Ishikawa (cell line): Measurements from ENCODE around the gene PCSK1.

Source experiments
- CEBPB ChIP-seq: IDR thresholded peaks from 2 replicates; pipeline ENCODE4 v1.6.1; 2012
- CREB1 ChIP-seq: IDR thresholded peaks from 2 replicates; pipeline ENCODE4 v1.6.1; 2012; ENCODE audit warnings: low read depth
- EGR1 ChIP-seq: IDR thresholded peaks from 2 replicates; pipeline ENCODE4 v1.6.1; 2012
- EP300 ChIP-seq: IDR thresholded peaks from 2 replicates; pipeline ENCODE4 v1.6.1; 2012; ENCODE audit warnings: borderline replicate concordance
- FOXM1 ChIP-seq: IDR thresholded peaks from 2 replicates; pipeline ENCODE4 v1.6.1; 2012; ENCODE audit warnings: low read depth, borderline replicate concordance
- MAX ChIP-seq: IDR thresholded peaks from 2 replicates; pipeline ENCODE4 v1.6.1; 2012
- NFIC ChIP-seq: IDR thresholded peaks from 2 replicates; pipeline ENCODE4 v1.6.1; 2012
- RAD21 ChIP-seq: IDR thresholded peaks from 2 replicates; pipeline ENCODE4 v1.6.1; 2012; ENCODE audit warnings: low read depth
- REST ChIP-seq: IDR thresholded peaks from 2 replicates; pipeline ENCODE4 v1.6.1; 2012; ENCODE audit warnings: low read depth, mild to moderate bottlenecking
- TAF1 ChIP-seq: IDR thresholded peaks from 2 replicates; pipeline ENCODE4 v1.6.1; 2012; ENCODE audit warnings: low read depth, mild to moderate bottlenecking
- TCF12 ChIP-seq: IDR thresholded peaks from 2 replicates; pipeline ENCODE4 v1.6.1; 2012; ENCODE audit warnings: low read depth
- TEAD4 ChIP-seq: IDR thresholded peaks from 2 replicates; pipeline ENCODE4 v1.6.1; 2012
- USF1 ChIP-seq: IDR thresholded peaks from 2 replicates; pipeline ENCODE4 v1.6.1; 2012
- YY1 ChIP-seq: IDR thresholded peaks from 2 replicates; pipeline ENCODE4 v1.6.1; 2012; ENCODE audit warnings: low read depth
- ZBTB7A ChIP-seq: IDR thresholded peaks from 2 replicates; pipeline ENCODE4 v1.6.1; 2012; ENCODE audit warnings: low read depth

Gene PCSK1

GRCh38 chr5:96473155-96473554, 40.1 kb upstream of the PCSK1 start:
- no peak for TF ChIP-seq TCF12
- TF ChIP-seq ZBTB7A: no peak
- no peak for TF ChIP-seq CEBPB
- TF ChIP-seq NFIC: no peak
- no peak for TF ChIP-seq EP300
- no peak for TF ChIP-seq REST
- no peak for TF ChIP-seq RAD21
- TF ChIP-seq YY1: no peak
- no peak for TF ChIP-seq FOXM1
- no peak for TF ChIP-seq TEAD4
- TF ChIP-seq USF1: no peak

- no peak for TF ChIP-seq TEAD4
These were observed 37.7 kb upstream of the PCSK1 start for GRCh38 chr5:96470785-96471184.

DNA sequence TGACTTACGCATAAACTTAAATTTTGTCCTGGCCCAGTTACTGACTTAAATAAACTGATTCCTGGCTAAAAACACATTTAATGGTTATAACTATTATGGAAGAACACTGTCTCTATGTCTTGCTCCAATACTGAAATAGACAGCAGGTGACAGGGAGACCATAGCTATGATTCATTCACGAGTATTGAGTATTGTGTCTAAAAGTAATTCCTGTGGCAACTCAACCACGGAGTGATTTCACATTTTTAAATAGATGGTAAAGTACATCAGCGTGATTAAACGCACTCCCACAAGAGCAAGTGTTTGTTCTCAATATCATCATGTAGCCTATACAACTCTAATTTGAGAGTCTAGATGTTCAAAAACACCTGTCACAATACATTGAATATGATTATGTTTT, 35.9 kb upstream of the PCSK1 start:
- no peak for TF ChIP-seq YY1
- no peak for TF ChIP-seq EP300
- TF ChIP-seq MAX: no peak
- TF ChIP-seq TCF12: no peak
- TF ChIP-seq NFIC: no peak
- no peak for TF ChIP-seq FOXM1
- no peak for TF ChIP-seq CREB1
- TF ChIP-seq CEBPB: no peak
- TF ChIP-seq RAD21: no peak
- no peak for TF ChIP-seq ZBTB7A
- TF ChIP-seq REST: no peak
- TF ChIP-seq USF1: no peak
- TF ChIP-seq TEAD4: no peak
- TF ChIP-seq EGR1: no peak
- no peak for TF ChIP-seq TAF1

- TF ChIP-seq TEAD4: no peak
- no peak for TF ChIP-seq CEBPB
- TF ChIP-seq USF1: no peak
- TF ChIP-seq MAX: no peak
- no peak for TF ChIP-seq TAF1
- TF ChIP-seq CREB1: no peak
- TF ChIP-seq EP300: no peak
- no peak for TF ChIP-seq EGR1
- TF ChIP-seq ZBTB7A: no peak
- TF ChIP-seq NFIC: no peak
- TF ChIP-seq YY1: no peak
- no peak for TF ChIP-seq FOXM1
- no peak for TF ChIP-seq RAD21
These were observed 30.0 kb upstream of the PCSK1 start for GRCh38 chr5:96463091-96463490.

DNA sequence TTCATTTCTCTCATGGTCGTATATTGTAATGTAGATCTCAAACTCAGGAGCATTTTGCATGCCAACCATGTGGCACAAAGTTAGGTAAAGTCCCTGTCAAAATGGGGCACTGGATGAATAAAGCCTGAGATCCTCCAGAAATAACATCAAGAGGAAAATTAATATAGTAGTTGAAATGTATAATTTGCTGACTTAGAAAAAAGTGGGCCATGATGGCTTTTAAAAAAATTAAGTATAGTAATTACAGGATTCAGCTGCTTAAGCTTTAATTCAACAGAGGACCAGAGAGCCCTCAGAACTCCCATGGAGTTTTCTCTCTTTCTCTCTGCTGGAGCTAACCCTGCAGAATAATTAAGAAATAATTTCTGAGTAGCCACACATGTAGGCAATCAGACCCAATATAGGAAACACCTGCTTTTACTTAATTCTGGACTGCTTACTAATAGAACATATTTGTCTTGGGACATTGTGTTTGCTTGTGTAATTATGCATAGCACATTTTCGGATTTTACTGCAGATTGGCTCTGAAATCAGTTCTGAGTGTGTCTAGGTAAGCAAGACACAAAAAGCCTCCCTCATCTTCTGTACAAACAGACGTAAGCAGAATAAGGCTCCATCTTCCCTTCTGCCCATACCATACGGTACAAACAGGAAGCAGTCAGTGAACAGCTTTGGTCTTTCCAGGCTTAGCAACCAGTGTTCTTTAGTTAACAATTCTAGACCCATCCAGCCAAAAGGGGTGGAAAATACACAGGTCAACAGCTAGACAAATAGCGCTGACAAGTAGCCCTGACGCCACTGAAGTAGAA, 26.5 kb upstream of the PCSK1 start:
- TF ChIP-seq CEBPB (no peak), CREB1 (no peak), NFIC (no peak), REST (no peak), USF1 (no peak), MAX (no peak), TAF1 (no peak), ZBTB7A (no peak), FOXM1 (no peak), EGR1 (no peak), TEAD4 (no peak), EP300 (no peak), RAD21 (no peak)
